Measurements from ENCODE around the gene SPTLC3. TPM values are rescaled to one million over a fixed set of nuclear protein-coding genes. Genes with fewer than 3 reads are reported as not detected.

SPTLC3 gene
- total and polyA plus RNA-seq, 2 experiments from 2014 or later: 0.52 to 0.66 TPM

- Mint-ChIP-seq H3K9me3 (no peaks in the 10 kb centered on the region), H3K27ac (no peak overlapping the region), H3K27me3 (ENCODE audit: insufficient read depth, low read depth, poor library complexity) (peaks cover 2% of the 10 kb centered on the region), H3K4me1 (no peaks in the 10 kb centered on the region), H3K36me3 (ENCODE audit: low read depth) (no peaks in the 10 kb centered on the region), H3K4me3 (no peak overlapping the region)
- H3K4me1 ChIP-seq (ENCODE audit: insufficient read depth): no peaks in the 10 kb centered on the region
- DNase-seq (ENCODE audit: low spot score): no peak
- H3K27me3 ChIP-seq (ENCODE audit: insufficient read depth): no peaks in the 10 kb centered on the region
- no peaks in the 10 kb centered on the region for H3F3A ChIP-seq (replicated peaks; ENCODE audit: low read depth)
- TF ChIP-seq STAT1 (IDR thresholded peaks at IDR 0.05; ENCODE audit: unreplicated experiment) (no peak), ZNF114 (CRISPR knock-in tag; IDR thresholded peaks at IDR 0.05) (no peak), EZH2phosphoT487 (IDR thresholded peaks at IDR 0.05; ENCODE audit: unreplicated experiment) (no peak), REST (IDR thresholded peaks at IDR 0.05; ENCODE audit: unreplicated experiment) (no peak), CREB1 (CRISPR knock-in tag; IDR thresholded peaks at IDR 0.05; ENCODE audit: low read depth) (no peak), POLR2AphosphoS5 (IDR thresholded peaks at IDR 0.05; ENCODE audit: low read depth) (no peak), ETS1 (IDR thresholded peaks at IDR 0.05) (no peak), ZNF462 (CRISPR knock-in tag; IDR thresholded peaks at IDR 0.05) (no peak), ZNF331 (CRISPR knock-in tag; IDR thresholded peaks at IDR 0.05; ENCODE audit: low read depth) (no peak), NANOG (IDR thresholded peaks at IDR 0.05; ENCODE audit: borderline replicate concordance) (no peak), EZH2 (IDR thresholded peaks at IDR 0.05; ENCODE audit: low read depth, unreplicated experiment) (no peak)
- H3K9me2 ChIP-seq (ENCODE audit: insufficient read depth): peaks cover 11% of the 10 kb centered on the region; the same call in 1 of the 2 replicates
- H2AFZ ChIP-seq: no peak overlapping the region
- no peaks in the 10 kb centered on the region for H3K79me2 ChIP-seq (replicated peaks; ENCODE audit: insufficient read depth)
- H3K4me2 ChIP-seq: no peak overlapping the region
- no peaks in the 10 kb centered on the region for H4K20me1 ChIP-seq (replicated peaks; ENCODE audit: insufficient read depth)
- H3K36me3 ChIP-seq (ENCODE audit: insufficient read depth): no peaks in the 10 kb centered on the region
- H3K27ac ChIP-seq (ENCODE audit: low read depth): no peak overlapping the region
- ATAC-seq: no peak
- H3K4me3 ChIP-seq: no peak overlapping the region
These were observed 81.2 kb downstream of the SPTLC3 start for GRCh38 chr20:13089950-13090469.
